Measurements from ENCODE around the gene RAP1A. TPM values are rescaled to one million over a fixed set of nuclear protein-coding genes. Genes with fewer than 3 reads are reported as not detected.

RAP1A gene
- total RNA-seq, 1 experiment from 2014 or later, result 37.1 TPM

DNA sequence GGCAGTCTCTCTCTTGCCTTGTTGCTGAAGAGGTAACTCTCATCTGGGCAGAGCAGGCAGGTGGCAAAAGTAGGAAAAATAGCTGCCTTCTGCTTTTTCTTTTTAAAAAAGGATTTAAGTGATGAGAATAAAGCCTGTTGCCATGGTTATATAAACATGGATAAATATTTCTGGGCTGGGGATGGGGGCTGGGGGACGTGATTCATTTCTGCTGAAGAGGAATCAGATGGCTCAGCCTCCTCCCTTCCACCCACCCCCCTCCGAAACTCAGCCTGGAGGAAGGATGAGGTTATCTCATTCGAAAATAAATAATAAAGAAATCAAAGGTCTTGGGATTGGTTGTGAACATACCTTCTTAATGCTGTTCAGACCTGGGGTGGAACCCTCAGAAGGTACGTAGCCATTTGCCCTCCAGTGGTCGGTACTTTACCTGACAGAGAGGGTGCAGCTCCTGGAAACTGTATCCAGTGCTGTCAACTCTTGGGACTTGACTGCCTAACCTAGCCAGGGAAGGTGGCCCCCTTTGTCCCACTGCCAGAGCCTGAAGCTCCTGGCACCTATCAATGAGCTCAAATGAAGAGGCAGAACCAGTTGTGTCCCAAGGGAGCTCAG lies 123.5 kb downstream of the RAP1A start:
- H3K27ac ChIP-seq (ENCODE audit: low read length), result no peak overlapping the region
- no peaks in the 10 kb centered on the region for H3K4me1 ChIP-seq (ENCODE audit: control insufficient read depth, insufficient read depth, low read length)
- no peaks in the 10 kb centered on the region for H3K36me3 ChIP-seq (ENCODE audit: control insufficient read depth, insufficient read depth, low read length)
- no peaks in the 10 kb centered on the region for H3K27me3 ChIP-seq (ENCODE audit: control insufficient read depth, insufficient read depth, low read length)
- CTCF ChIA-PET, result no interaction called here
- intact Hi-C loops (cut with micrococcal nuclease; ENCODE audit: unreplicated experiment) (loop anchor here (10.0 kb wide), 1 partner anchor 258 kb away; no protein-coding TSS in a partner anchor), in situ Hi-C loops (cut with HindIII; ENCODE audit: low pct_unique_long_range_greater_than_20kb, low sequenced_read_pairs) (no loop called here)
- no peak overlapping the region for H3K4me3 ChIP-seq (ENCODE audit: low read depth in 2 of 2, low read length in 2 of 2)
- DNase-seq (ENCODE audit: low read depth, low spot score), result no peak
- H3K9me3 ChIP-seq (ENCODE audit: control insufficient read depth, insufficient read depth, low read depth, low read length), result no peaks in the 10 kb centered on the region
- POLR2A ChIA-PET, result no interaction called here
- ATAC-seq, result no peak
- BruUV-seq (replicated peaks), result no TSS peak
- no peak for TF ChIP-seq SIN3A (IDR thresholded peaks at IDR 0.05; ENCODE audit: borderline replicate concordance, insufficient read depth, low read depth, low read length)
- TF ChIP-seq POLR2AphosphoS5 (IDR thresholded peaks at IDR 0.05; ENCODE audit: low read depth, low read length), result no peak
- TF ChIP-seq, protein P1, sequence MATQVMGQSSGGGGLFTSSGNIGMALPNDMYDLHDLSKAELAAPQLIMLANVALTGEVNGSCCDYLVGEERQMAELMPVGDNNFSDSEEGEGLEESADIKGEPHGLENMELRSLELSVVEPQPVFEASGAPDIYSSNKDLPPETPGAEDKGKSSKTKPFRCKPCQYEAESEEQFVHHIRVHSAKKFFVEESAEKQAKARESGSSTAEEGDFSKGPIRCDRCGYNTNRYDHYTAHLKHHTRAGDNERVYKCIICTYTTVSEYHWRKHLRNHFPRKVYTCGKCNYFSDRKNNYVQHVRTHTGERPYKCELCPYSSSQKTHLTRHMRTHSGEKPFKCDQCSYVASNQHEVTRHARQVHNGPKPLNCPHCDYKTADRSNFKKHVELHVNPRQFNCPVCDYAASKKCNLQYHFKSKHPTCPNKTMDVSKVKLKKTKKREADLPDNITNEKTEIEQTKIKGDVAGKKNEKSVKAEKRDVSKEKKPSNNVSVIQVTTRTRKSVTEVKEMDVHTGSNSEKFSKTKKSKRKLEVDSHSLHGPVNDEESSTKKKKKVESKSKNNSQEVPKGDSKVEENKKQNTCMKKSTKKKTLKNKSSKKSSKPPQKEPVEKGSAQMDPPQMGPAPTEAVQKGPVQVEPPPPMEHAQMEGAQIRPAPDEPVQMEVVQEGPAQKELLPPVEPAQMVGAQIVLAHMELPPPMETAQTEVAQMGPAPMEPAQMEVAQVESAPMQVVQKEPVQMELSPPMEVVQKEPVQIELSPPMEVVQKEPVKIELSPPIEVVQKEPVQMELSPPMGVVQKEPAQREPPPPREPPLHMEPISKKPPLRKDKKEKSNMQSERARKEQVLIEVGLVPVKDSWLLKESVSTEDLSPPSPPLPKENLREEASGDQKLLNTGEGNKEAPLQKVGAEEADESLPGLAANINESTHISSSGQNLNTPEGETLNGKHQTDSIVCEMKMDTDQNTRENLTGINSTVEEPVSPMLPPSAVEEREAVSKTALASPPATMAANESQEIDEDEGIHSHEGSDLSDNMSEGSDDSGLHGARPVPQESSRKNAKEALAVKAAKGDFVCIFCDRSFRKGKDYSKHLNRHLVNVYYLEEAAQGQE (IDR thresholded peaks at IDR 0.05; ENCODE audit: insufficient read depth in 1 of 2, low read depth in 2 of 2, low read length in 1 of 2), result no peak
- TF ChIP-seq, protein P2, sequence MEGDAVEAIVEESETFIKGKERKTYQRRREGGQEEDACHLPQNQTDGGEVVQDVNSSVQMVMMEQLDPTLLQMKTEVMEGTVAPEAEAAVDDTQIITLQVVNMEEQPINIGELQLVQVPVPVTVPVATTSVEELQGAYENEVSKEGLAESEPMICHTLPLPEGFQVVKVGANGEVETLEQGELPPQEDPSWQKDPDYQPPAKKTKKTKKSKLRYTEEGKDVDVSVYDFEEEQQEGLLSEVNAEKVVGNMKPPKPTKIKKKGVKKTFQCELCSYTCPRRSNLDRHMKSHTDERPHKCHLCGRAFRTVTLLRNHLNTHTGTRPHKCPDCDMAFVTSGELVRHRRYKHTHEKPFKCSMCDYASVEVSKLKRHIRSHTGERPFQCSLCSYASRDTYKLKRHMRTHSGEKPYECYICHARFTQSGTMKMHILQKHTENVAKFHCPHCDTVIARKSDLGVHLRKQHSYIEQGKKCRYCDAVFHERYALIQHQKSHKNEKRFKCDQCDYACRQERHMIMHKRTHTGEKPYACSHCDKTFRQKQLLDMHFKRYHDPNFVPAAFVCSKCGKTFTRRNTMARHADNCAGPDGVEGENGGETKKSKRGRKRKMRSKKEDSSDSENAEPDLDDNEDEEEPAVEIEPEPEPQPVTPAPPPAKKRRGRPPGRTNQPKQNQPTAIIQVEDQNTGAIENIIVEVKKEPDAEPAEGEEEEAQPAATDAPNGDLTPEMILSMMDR (IDR thresholded peaks at IDR 0.05), result no peak
- no peak for TF ChIP-seq TCF7L2 (IDR thresholded peaks at IDR 0.05; ENCODE audit: low read depth, low read length)

DNA sequence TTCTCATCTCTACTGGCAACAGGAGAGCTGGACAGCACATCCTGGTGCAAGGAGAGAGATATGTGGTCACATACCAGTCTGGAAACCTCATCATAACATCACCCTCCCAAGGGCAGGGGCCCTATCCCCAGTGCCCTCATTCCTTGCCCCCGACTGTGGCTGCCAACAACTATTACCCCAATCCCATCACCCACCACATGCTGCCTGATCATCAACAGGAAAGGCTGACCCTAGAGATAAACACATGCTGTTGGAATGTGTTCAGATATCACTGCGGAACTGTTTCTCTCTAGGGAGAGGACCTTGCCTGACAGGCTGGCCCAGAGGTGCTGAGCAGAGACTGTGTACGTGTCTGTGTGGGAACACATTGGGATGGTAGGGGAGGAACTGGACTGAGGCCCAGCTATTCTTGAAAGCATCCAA lies 124.1 kb downstream of the RAP1A start:
- Histone ChIP-seq H3K27me3 (ENCODE audit: control insufficient read depth, insufficient read depth, low read length) (no peaks in the 10 kb centered on the region), H3K36me3 (ENCODE audit: control insufficient read depth, insufficient read depth, low read length) (no peaks in the 10 kb centered on the region), H3K9me3 (ENCODE audit: control insufficient read depth, insufficient read depth, low read depth, low read length) (no peaks in the 10 kb centered on the region), H3K27ac (ENCODE audit: low read length) (no peak overlapping the region), H3K4me1 (ENCODE audit: control insufficient read depth, insufficient read depth, low read length) (no peaks in the 10 kb centered on the region), H3K4me3 (ENCODE audit: low read depth in 2 of 2, low read length in 2 of 2) (no peak overlapping the region)
- in situ Hi-C loops (cut with HindIII; ENCODE audit: low pct_unique_long_range_greater_than_20kb, low sequenced_read_pairs) (no loop called here), intact Hi-C loops (cut with micrococcal nuclease; ENCODE audit: unreplicated experiment) (loop anchor here (10.0 kb wide), 1 partner anchor 259 kb away; no protein-coding TSS in a partner anchor)
- POLR2A ChIA-PET, result no interaction called here
- ATAC-seq, result no peak
- CTCF ChIA-PET, result no interaction called here
- BruUV-seq (replicated peaks), result no TSS peak
- no peak for DNase-seq (ENCODE audit: low read depth, low spot score)
- TF ChIP-seq, protein P2 (IDR thresholded peaks at IDR 0.05), result no peak
- TF ChIP-seq TCF7L2 (IDR thresholded peaks at IDR 0.05; ENCODE audit: low read depth, low read length), result no peak
- no peak for TF ChIP-seq POLR2AphosphoS5 (IDR thresholded peaks at IDR 0.05; ENCODE audit: low read depth, low read length)
- TF ChIP-seq, protein P1 (IDR thresholded peaks at IDR 0.05; ENCODE audit: insufficient read depth in 1 of 2, low read depth in 2 of 2, low read length in 1 of 2), result no peak
- no peak for TF ChIP-seq SIN3A (IDR thresholded peaks at IDR 0.05; ENCODE audit: borderline replicate concordance, insufficient read depth, low read depth, low read length)
